CD14-positive monocyte (primary cell): ENCODE results near the gene SLU7. TPM values are rescaled to one million over a fixed set of nuclear protein-coding genes. Genes with fewer than 3 reads are reported as not detected.

Experiments used
- DNase-seq, 3 donors: peaks; one replicate each; pipeline ENCODE4 v3.0.0-alpha.2; 2011 to 2022
- H2AFZ ChIP-seq: 2 replicates; pipeline ENCODE4 v1.6.0; 2012; ENCODE audit warnings: mild to moderate bottlenecking, low read depth, low read length, inconsistent platforms; ENCODE audit not compliant: insufficient read depth, poor library complexity, severe bottlenecking
- H3K27ac ChIP-seq, 2 donors: 1 replicate in 1 of 2; 2 replicates in 1 of 2; pipeline ENCODE4 v1.5.1; 2012 to 2013; ENCODE audit warnings: low read length in 2 of 2, control low read depth in 1 of 2, inconsistent platforms in 1 of 2, low read depth in 1 of 2, mild to moderate bottlenecking in 1 of 2
- H3K27me3 ChIP-seq, 2 donors: one replicate each; pipeline versions ENCODE4 v1.6.0 to v1.6.1; 2011 to 2013; ENCODE audit warnings: low read length in 2 of 2; ENCODE audit not compliant: control insufficient read depth in 2 of 2, insufficient read depth in 2 of 2
- H3K36me3 ChIP-seq, 2 donors: replicated peaks in 1 of 2; 1 replicate in 1 of 2; 2 replicates in 1 of 2; pipeline versions ENCODE4 v1.5.1 to v1.6.1; 2012 to 2013; ENCODE audit warnings: low read length in 2 of 2, control low read depth in 1 of 2, inconsistent platforms in 1 of 2, mild to moderate bottlenecking in 1 of 2; ENCODE audit not compliant: insufficient read depth in 2 of 2, control insufficient read depth in 1 of 2
- H3K4me1 ChIP-seq, 2 donors: 1 replicate in 1 of 2; 2 replicates in 1 of 2; pipeline versions ENCODE4 v1.5.1 to v1.6.1; 2012 to 2013; ENCODE audit warnings: low read length in 2 of 2, control low read depth in 1 of 2, inconsistent platforms in 1 of 2, mild to moderate bottlenecking in 1 of 2, moderate library complexity in 1 of 2; ENCODE audit not compliant: insufficient read depth in 2 of 2, control insufficient read depth in 1 of 2
- H3K4me2 ChIP-seq: replicated peaks from 2 replicates; pipeline ENCODE3; 2012; ENCODE audit warnings: low read length, moderate library complexity, mild to moderate bottlenecking; ENCODE audit not compliant: poor library complexity, severe bottlenecking; ENCODE audit errors: extremely low read depth
- H3K4me3 ChIP-seq, 3 experiments: fragments of 200-600 bp in 1 of 3; sonication (generic) in 1 of 3; replicated peaks in 1 of 3; 1 replicate in 2 of 3; 2 replicates in 1 of 3; pipeline ENCODE4 v1.5.1; 2011 to 2013; ENCODE audit warnings: low read length in 3 of 3, mild to moderate bottlenecking in 3 of 3, control low read depth in 2 of 3, low read depth in 2 of 3, inconsistent platforms in 1 of 3, moderate library complexity in 1 of 3
- H3K79me2 ChIP-seq: 2 replicates; pipeline ENCODE4 v1.6.0; 2012; ENCODE audit warnings: mild to moderate bottlenecking, control low read depth, inconsistent platforms, low read length, moderate library complexity; ENCODE audit not compliant: insufficient read depth
- H3K9ac ChIP-seq: 2 replicates; pipeline ENCODE4 v1.6.0; 2017; ENCODE audit warnings: low read length, mild to moderate bottlenecking; ENCODE audit not compliant: insufficient read depth, poor library complexity, severe bottlenecking
- H3K9me3 ChIP-seq, 2 donors: replicated peaks in 1 of 2; 1 replicate in 1 of 2; 2 replicates in 1 of 2; pipeline versions ENCODE4 v1.5.1 to v1.6.1; 2012 to 2013; ENCODE audit warnings: low read length in 2 of 2, control low read depth in 1 of 2; ENCODE audit not compliant: control insufficient read depth in 1 of 2, insufficient read depth in 1 of 2
- H4K20me1 ChIP-seq: 2 replicates; pipeline ENCODE4 v1.6.0; 2012; ENCODE audit warnings: mild to moderate bottlenecking, low read length, control low read depth, moderate library complexity; ENCODE audit not compliant: insufficient read depth
- H3K27ac Mint-ChIP-seq, 7 donors: one replicate each; pipeline ENCODE4 v1.8.0; 2020; ENCODE audit warnings: mild to moderate bottlenecking in 7 of 7, mixed read lengths in 7 of 7, moderate library complexity in 6 of 7, inconsistent platforms in 2 of 7
- H3K27me3 Mint-ChIP-seq, 3 donors: one replicate each; pipeline ENCODE4 v1.8.0; 2021 to 2022; ENCODE audit warnings: low read depth in 3 of 3, mild to moderate bottlenecking in 3 of 3, mixed read lengths in 3 of 3, moderate library complexity in 3 of 3, inconsistent platforms in 1 of 3
- H3K36me3 Mint-ChIP-seq, 2 donors: one replicate each; pipeline ENCODE4 v1.8.0; 2020; ENCODE audit warnings: mixed read lengths in 2 of 2, inconsistent platforms in 1 of 2, mild to moderate bottlenecking in 1 of 2
- H3K4me1 Mint-ChIP-seq: one replicate; pipeline ENCODE4 v1.8.0; 2020; ENCODE audit warnings: mild to moderate bottlenecking, mixed read lengths
- H3K4me3 Mint-ChIP-seq, 2 donors: one replicate each; pipeline ENCODE4 v1.8.0; 2020; ENCODE audit warnings: mild to moderate bottlenecking in 2 of 2, mixed read lengths in 2 of 2, moderate library complexity in 1 of 2
- H3K9me3 Mint-ChIP-seq, 7 donors: one replicate each; pipeline ENCODE4 v1.8.0; 2020 to 2022; ENCODE audit warnings: mixed read lengths in 7 of 7, mild to moderate bottlenecking in 6 of 7, moderate library complexity in 6 of 7, inconsistent platforms in 2 of 7
- WGBS: methylation state at CpG from one replicate; pipeline ENCODE4 v1.1.5; 2013; ENCODE audit warnings: missing lambda C conversion rate; ENCODE audit not compliant: insufficient coverage; 5-methylcytosine and 5-hydroxymethylcytosine counted together
- intact Hi-C, 2 donors: fragments of 100-400 bp; cut with micrococcal nuclease; formaldehyde crosslinking; loops; one replicate each; pipeline versions ENCODE4 v1.15.0 to v1.15.1; 2023
- polyA plus RNA-seq, 3 donors: library from polyadenylated mRNA; depleted of rRNA in 1 of 3; unstranded in 2 of 3; stranded (reverse) in 1 of 3; fragments of 300-500 nt in 2 of 3; fragments of >200 nt in 1 of 3; fragmentation: Illumina TruSeq in 2 of 3; gene quantifications; 1 replicate in 2 of 3; 2 replicates in 1 of 3; pipeline ENCODE4 v1.2.3, GENCODE V29; 2012 to 2021
- TF ChIP-seq, protein P1 (sequence below): fragments of 200-600 bp; IDR thresholded peaks from one replicate; pipeline ENCODE4 v1.8.0; 2022; ENCODE audit warnings: antibody characterized with exemption, mild to moderate bottlenecking

SLU7 gene
- polyA plus RNA-seq, 3 donors: 38.4 to 61.6 (median 42.3) TPM

DNA sequence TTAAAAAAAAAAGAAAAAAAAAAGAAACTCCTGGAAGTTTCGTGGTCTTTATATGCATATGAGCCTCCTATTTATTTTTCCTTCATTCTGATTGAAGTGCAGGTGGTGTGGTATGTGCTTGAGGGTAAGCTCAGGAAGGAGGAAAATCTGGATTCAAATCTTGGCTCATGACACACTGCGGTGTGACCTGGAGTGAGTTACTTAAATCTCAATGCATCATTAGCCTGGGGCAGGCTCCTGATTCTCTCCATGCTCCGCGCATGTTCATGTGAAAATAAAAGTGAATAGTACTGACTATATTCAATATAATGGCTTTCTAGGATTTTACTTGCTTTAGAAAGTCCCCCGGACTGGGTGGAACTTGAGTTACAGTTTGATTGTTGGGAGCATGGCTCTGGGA is 38.4 kb upstream of the SLU7 start:
- no CpG with 5 or more reads among the region's 5 CpGs for WGBS
- Histone ChIP-seq H3K9me3 (no peaks in the 10 kb centered on the region), H3K4me2 (no peak overlapping the region), H3K36me3 (no peaks in the 10 kb centered on the region), H3K79me2 (no peaks in the 10 kb centered on the region), H3K4me1 (peaks cover 8 to 13% of the 10 kb centered on the region in 2 donors), H3K4me3 (no peak overlapping the region), H2AFZ (no peak overlapping the region), H4K20me1 (no peaks in the 10 kb centered on the region), H3K27me3 (no peaks in the 10 kb centered on the region), H3K9ac (no peak overlapping the region), H3K27ac (no peak overlapping the region)
- Mint-ChIP-seq H3K27me3 (peaks cover 5 to 13% (median 6%) of the 10 kb centered on the region in 3 donors), H3K27ac (no peak overlapping the region), H3K4me3 (no peak overlapping the region), H3K36me3 (no peaks in the 10 kb centered on the region), H3K4me1 (peaks cover 13% of the 10 kb centered on the region), H3K9me3 (peaks cover 0 to 2% (median 0%) of the 10 kb centered on the region in 7 donors)
- TF ChIP-seq, protein P1, sequence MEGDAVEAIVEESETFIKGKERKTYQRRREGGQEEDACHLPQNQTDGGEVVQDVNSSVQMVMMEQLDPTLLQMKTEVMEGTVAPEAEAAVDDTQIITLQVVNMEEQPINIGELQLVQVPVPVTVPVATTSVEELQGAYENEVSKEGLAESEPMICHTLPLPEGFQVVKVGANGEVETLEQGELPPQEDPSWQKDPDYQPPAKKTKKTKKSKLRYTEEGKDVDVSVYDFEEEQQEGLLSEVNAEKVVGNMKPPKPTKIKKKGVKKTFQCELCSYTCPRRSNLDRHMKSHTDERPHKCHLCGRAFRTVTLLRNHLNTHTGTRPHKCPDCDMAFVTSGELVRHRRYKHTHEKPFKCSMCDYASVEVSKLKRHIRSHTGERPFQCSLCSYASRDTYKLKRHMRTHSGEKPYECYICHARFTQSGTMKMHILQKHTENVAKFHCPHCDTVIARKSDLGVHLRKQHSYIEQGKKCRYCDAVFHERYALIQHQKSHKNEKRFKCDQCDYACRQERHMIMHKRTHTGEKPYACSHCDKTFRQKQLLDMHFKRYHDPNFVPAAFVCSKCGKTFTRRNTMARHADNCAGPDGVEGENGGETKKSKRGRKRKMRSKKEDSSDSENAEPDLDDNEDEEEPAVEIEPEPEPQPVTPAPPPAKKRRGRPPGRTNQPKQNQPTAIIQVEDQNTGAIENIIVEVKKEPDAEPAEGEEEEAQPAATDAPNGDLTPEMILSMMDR: no peak
- intact Hi-C loops: no loop called here
- DNase-seq: no peak

GRCh38 chr5:160456480-160457177 is 37.7 kb upstream of the SLU7 start:
- Histone ChIP-seq H3K9me3 (no peaks in the 10 kb centered on the region), H3K27me3 (no peaks in the 10 kb centered on the region), H3K4me2 (no peak overlapping the region), H3K36me3 (no peaks in the 10 kb centered on the region), H3K4me1 (peaks cover 8 to 13% of the 10 kb centered on the region in 2 donors), H3K4me3 (no peak overlapping the region), H2AFZ (no peak overlapping the region), H4K20me1 (no peaks in the 10 kb centered on the region), H3K9ac (no peak overlapping the region), H3K79me2 (no peaks in the 10 kb centered on the region), H3K27ac (no peak overlapping the region)
- DNase-seq: no peak
- H3K36me3 Mint-ChIP-seq: no peaks in the 10 kb centered on the region
- TF ChIP-seq, protein P1: no peak
- peaks cover 0 to 2% (median 0%) of the 10 kb centered on the region in 7 donors for H3K9me3 Mint-ChIP-seq
- H3K4me3 Mint-ChIP-seq: no peak overlapping the region
- WGBS: 94% methylated on average over 7 of the region's 9 CpGs
- H3K4me1 Mint-ChIP-seq: peaks cover 14% of the 10 kb centered on the region
- intact Hi-C loops: no loop called here
- H3K27me3 Mint-ChIP-seq: peaks cover 5 to 13% (median 6%) of the 10 kb centered on the region in 3 donors
- H3K27ac Mint-ChIP-seq: no peak overlapping the region
